GM12891 (cell line): ENCODE results near the gene LNPEP. TPM values are rescaled to one million over a fixed set of nuclear protein-coding genes. Genes with fewer than 3 reads are reported as not detected.

Source experiments
- DNase-seq: peaks from one replicate; pipeline ENCODE4 v3.0.0; 2011; ENCODE audit warnings: low spot score; ENCODE audit not compliant: insufficient read length
- FAIRE-seq: peaks from 2 replicates; lab custom pipeline; 2011; peaks lifted over from hg19 to GRCh38; lab: Jason Lieb, UNC
- PAX5 ChIP-seq: IDR thresholded peaks from 2 replicates; pipeline ENCODE4 v1.6.1; 2011; ENCODE audit warnings: low read length, moderate library complexity, mild to moderate bottlenecking; ENCODE audit not compliant: insufficient read depth, severe bottlenecking
- POLR2A ChIP-seq: IDR thresholded peaks from 2 replicates; pipeline ENCODE4 v1.6.1; 2011; ENCODE audit warnings: low read depth, low read length, control low read depth
- POLR2AphosphoS5 ChIP-seq: IDR thresholded peaks from 2 replicates; pipeline ENCODE4 v1.6.1; 2011; ENCODE audit warnings: low read depth, low read length, control low read depth
- POU2F2 ChIP-seq: IDR thresholded peaks from 2 replicates; pipeline ENCODE4 v1.6.1; 2011; ENCODE audit warnings: low read depth, mild to moderate bottlenecking, control low read depth, low read length, moderate library complexity
- SPI1 ChIP-seq: IDR thresholded peaks from 2 replicates; pipeline ENCODE4 v1.6.1; 2011; ENCODE audit warnings: low read depth, low read length, control low read depth
- TAF1 ChIP-seq: IDR thresholded peaks from 2 replicates; pipeline ENCODE4 v1.6.1; 2011; ENCODE audit warnings: low read depth, low read length, control low read depth
- polyA plus RNA-seq: library from polyadenylated mRNA; unstranded; fragments of >200 nt; gene quantifications from one replicate; pipeline ENCODE4 v1.2.1, GENCODE V29; 2012; ENCODE audit warnings: low read depth, missing spikeins, inconsistent platforms; ENCODE audit not compliant: missing spikeins

LNPEP gene
- 9.2 TPM for polyA plus RNA-seq

GRCh38 chr5:96935559-96936430, at the start of gene LNPEP:
LNPEP (plus strand) TSS chr5:96936080; CDS start chr5:96936156, 76 bp downstream.
- peak; percentile 57 for DNase-seq
- FAIRE-seq = no peak

GRCh38 chr5:96893342-96893741, 42.5 kb upstream of the LNPEP start:
- TF ChIP-seq TAF1 (no peak), SPI1 (peak; percentile 20; the same call in 1 of the 2 replicates)
- DNase-seq = no peak
- no peak for FAIRE-seq

More at GRCh38 chr5:96935559-96936430, at the start of gene LNPEP:
- TF ChIP-seq PAX5 (no peak), POLR2A (no peak; the same call in 1 of the 2 replicates), SPI1 (no peak), POLR2AphosphoS5 (no peak), TAF1 (peak; percentile 72), POU2F2 (peak; percentile 61; the same call in 1 of the 2 replicates)

GRCh38 chr5:96896276-96896675, 39.6 kb upstream of the LNPEP start:
- DNase-seq (no peak), FAIRE-seq (peak; percentile 74)
- peak; percentile 59 for TF ChIP-seq SPI1
- no peak for TF ChIP-seq TAF1
- TF ChIP-seq POLR2A = no peak

GRCh38 chr5:96896806-96897205, 39.1 kb upstream of the LNPEP start:
- no peak for DNase-seq
- peak; percentile 92 for TF ChIP-seq PAX5
- no peak for TF ChIP-seq POLR2A
- peak; percentile 99 for TF ChIP-seq SPI1
- peak; percentile 90 for FAIRE-seq

- TF ChIP-seq POU2F2 = no peak
- TF ChIP-seq TAF1 = no peak
- no peak for TF ChIP-seq POLR2A
- no peak for TF ChIP-seq POLR2AphosphoS5
- no peak for TF ChIP-seq PAX5
- no peak for TF ChIP-seq SPI1
- FAIRE-seq (no peak), DNase-seq (no peak)
Observed at GRCh38 chr5:96901384-96901783, 34.5 kb upstream of the LNPEP start.

- no peak for FAIRE-seq
- TF ChIP-seq TAF1 (no peak), POLR2A (no peak), POLR2AphosphoS5 (no peak), SPI1 (no peak), PAX5 (no peak), POU2F2 (no peak)
- no peak for DNase-seq
Observed at GRCh38 chr5:96901841-96902240, 34.0 kb upstream of the LNPEP start.

GRCh38 chr5:96902876-96903275, 33.0 kb upstream of the LNPEP start:
- FAIRE-seq = no peak
- DNase-seq = no peak
- TF ChIP-seq SPI1 (no peak), POLR2AphosphoS5 (no peak), TAF1 (no peak), POU2F2 (no peak), POLR2A (no peak), PAX5 (no peak)

GRCh38 chr5:96903300-96903699, 32.6 kb upstream of the LNPEP start:
- no peak for TF ChIP-seq POLR2AphosphoS5
- DNase-seq (no peak), FAIRE-seq (peak; percentile 50)

GRCh38 chr5:96904054-96904931, 31.6 kb upstream of the LNPEP start:
- no peak for DNase-seq
- no peak for TF ChIP-seq POLR2A
- no peak for TF ChIP-seq TAF1
- TF ChIP-seq POLR2AphosphoS5 = no peak
- TF ChIP-seq PAX5 = no peak
- TF ChIP-seq POU2F2 = no peak
- TF ChIP-seq SPI1 = peak; percentile 91

GRCh38 chr5:96905864-96906263, 30.0 kb upstream of the LNPEP start:
- TF ChIP-seq PAX5 (no peak), TAF1 (no peak), SPI1 (no peak), POLR2A (no peak), POU2F2 (no peak), POLR2AphosphoS5 (no peak)
- FAIRE-seq = no peak
- no peak for DNase-seq

More at GRCh38 chr5:96904054-96904931, 31.6 kb upstream of the LNPEP start:
- FAIRE-seq = no peak
